NCI-H146 treated with DMSO at 0.1 percent for 48 hours (cell line): Measurements from ENCODE around the gene ABCB4.

Experiments used
- DNase-seq: peaks from one replicate; lab custom pipeline; 2025; ENCODE audit not compliant: unreplicated experiment; lab: John Stamatoyannopoulos, UW

The ABCB4 gene

GRCh38 chr7:87359366-87359765, 116.1 kb downstream of the ABCB4 start:
- DNase-seq: no peak

- no peak for DNase-seq
Observed at GRCh38 chr7:87356448-87356847, 119.0 kb downstream of the ABCB4 start.

- no peak for DNase-seq
Observed at GRCh38 chr7:87354749-87355148, 120.7 kb downstream of the ABCB4 start.
